H1 (cell line): Measurements from ENCODE around the gene CHAT. TPM values are rescaled to one million over a fixed set of nuclear protein-coding genes. Genes with fewer than 3 reads are reported as not detected.

Source experiments
- JUN ChIP-seq: IDR thresholded peaks from 2 replicates; pipeline ENCODE4 v1.6.1; 2011; ENCODE audit warnings: low read depth, mild to moderate bottlenecking, improper control_type of control experiment, low read length
- polyA plus RNA-seq, 7 experiments: library from polyadenylated mRNA; depleted of rRNA in 3 of 7; stranded (reverse) in 5 of 7; unstranded in 2 of 7; fragments of >200 nt in 5 of 7; fragments of 200-250 nt in 2 of 7; gene quantifications; 1 replicate in 5 of 7; 2 replicates in 1 of 7; 4 replicates in 1 of 7; pipeline versions ENCODE4 v1.2.1 to v1.2.3, GENCODE V29; 2011 to 2013; ENCODE audit warnings: missing spikeins in 2 of 7, mixed read lengths in 2 of 7
- total RNA-seq: library from RNA; stranded (reverse); fragmentation: NEBNext Ultra II Directional; extraction: Animal tissue kit (Norgen Biotek cat#: 25700); gene quantifications from 2 replicates; pipeline ENCODE4 v1.2.1, GENCODE V29; 2021

The CHAT gene
- total and polyA plus RNA-seq, 2 of the 8 experiments (the other 6 are each of a cell fraction or from before 2014, with no cell fraction given), result not detected

- TF ChIP-seq JUN, result no peak
These were observed 3.5 kb downstream of the CHAT start (continued) for GRCh38 chr10:49617121-49618020.
